K562 (cell line): ENCODE data around the gene PCSK5.

ENCODE experiments used
- CBFB ChIP-seq: sonication (generic); formaldehyde crosslinking; IDR thresholded peaks from 2 replicates; pipeline ENCODE4 v1.4.0; 2020; ENCODE audit warnings: mild to moderate bottlenecking, missing genetic modification reagents
- ZNF277 ChIP-seq: fragments of 250-450 bp; sonication (Bioruptor Pico); IDR thresholded peaks from 2 replicates; pipeline ENCODE4 v1.8.0; 2022; ENCODE audit warnings: inconsistent platforms, mild to moderate bottlenecking, moderate library complexity, borderline replicate concordance

- no peak for TF ChIP-seq ZNF277 (CRISPR knock-in tag)
- no peak for TF ChIP-seq CBFB (CRISPR knock-in tag)
These were observed 445.6 kb downstream of the PCSK5 start for GRCh38 chr9:76336027-76336426.
